Stomach smooth muscle (tissue), 2 donors: ENCODE measurements around the gene EDNRA.

Source experiments
- H3K27ac ChIP-seq: one replicate; pipeline ENCODE4 v1.7.0; 2013; ENCODE audit warnings: mild to moderate bottlenecking, low read length, inconsistent platforms
- H3K27me3 ChIP-seq, 2 donors: one replicate each; pipeline ENCODE4 v1.7.0; 2013; ENCODE audit warnings: low read length in 2 of 2; ENCODE audit not compliant: insufficient read depth in 2 of 2, control insufficient read depth in 1 of 2
- H3K36me3 ChIP-seq, 2 donors: one replicate each; pipeline ENCODE4 v1.7.0; 2013; ENCODE audit warnings: low read length in 2 of 2; ENCODE audit not compliant: control insufficient read depth in 2 of 2, insufficient read depth in 2 of 2
- H3K4me1 ChIP-seq: one replicate; pipeline ENCODE4 v1.7.0; 2013; ENCODE audit warnings: low read length; ENCODE audit not compliant: control insufficient read depth, insufficient read depth
- H3K4me3 ChIP-seq, 2 donors: one replicate each; pipeline ENCODE4 v1.7.0; 2013; ENCODE audit warnings: low read length in 2 of 2
- H3K9ac ChIP-seq, 2 donors: one replicate each; pipeline ENCODE4 v1.7.0; 2013; ENCODE audit warnings: low read length in 2 of 2, mild to moderate bottlenecking in 1 of 2
- H3K9me3 ChIP-seq, 2 donors: one replicate each; pipeline ENCODE4 v1.7.0; 2013; ENCODE audit warnings: low read length in 2 of 2; ENCODE audit not compliant: control insufficient read depth in 2 of 2
- donor health status: healthy.
- donor health status: Pancreatic carcinoma.

The EDNRA gene

GRCh38 chr4:147518086-147518485 lies 37.2 kb downstream of the EDNRA start:
- H3K36me3 ChIP-seq: peaks cover 0 to 3% of the 10 kb centered on the region in 2 donors
- H3K4me3 ChIP-seq: no peak overlapping the region
- no peak overlapping the region for H3K27ac ChIP-seq
- no peaks in the 10 kb centered on the region for H3K27me3 ChIP-seq
- H3K9me3 ChIP-seq: no peaks in the 10 kb centered on the region
- no peak overlapping the region for H3K9ac ChIP-seq
- no peaks in the 10 kb centered on the region for H3K4me1 ChIP-seq

- Histone ChIP-seq H3K27ac (no peak overlapping the region), H3K4me1 (no peaks in the 10 kb centered on the region), H3K27me3 (no peaks in the 10 kb centered on the region), H3K36me3 (peaks cover 0 to 3% of the 10 kb centered on the region in 2 donors), H3K9ac (no peak overlapping the region), H3K9me3 (no peaks in the 10 kb centered on the region), H3K4me3 (no peak overlapping the region)
These were observed 38.2 kb downstream of the EDNRA start for GRCh38 chr4:147518846-147519767.

DNA sequence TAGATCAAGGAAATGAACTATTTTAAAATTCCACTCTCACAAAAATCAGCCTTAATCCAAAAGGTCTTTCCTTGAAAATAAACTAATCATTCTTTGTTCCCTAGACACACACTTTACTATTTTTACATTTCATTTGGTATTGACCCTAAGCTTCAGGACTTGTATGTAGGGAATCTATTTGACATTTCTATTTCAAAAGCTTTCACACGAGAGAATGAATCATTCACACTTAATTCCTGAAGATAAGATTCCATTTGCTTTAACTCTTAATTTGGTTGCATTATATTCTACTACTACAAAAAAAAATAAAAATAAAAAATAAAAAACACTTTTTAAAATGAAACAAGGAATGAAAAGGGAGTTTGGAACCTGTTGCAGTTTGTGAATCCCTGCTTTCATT lies 43.7 kb downstream of the EDNRA start:
- peaks cover 4% of the 10 kb centered on the region for H3K4me1 ChIP-seq
- H3K4me3 ChIP-seq: no peak overlapping the region
- H3K36me3 ChIP-seq: peaks cover 0 to 3% of the 10 kb centered on the region in 2 donors
- no peak overlapping the region for H3K9ac ChIP-seq
- no peak overlapping the region for H3K27ac ChIP-seq
- no peaks in the 10 kb centered on the region for H3K27me3 ChIP-seq
- H3K9me3 ChIP-seq: no peaks in the 10 kb centered on the region

GRCh38 chr4:147525494-147526271 lies 44.8 kb downstream of the EDNRA start:
- no peaks in the 10 kb centered on the region for H3K27me3 ChIP-seq
- H3K9me3 ChIP-seq: no peaks in the 10 kb centered on the region
- H3K36me3 ChIP-seq: no peaks in the 10 kb centered on the region
- peaks cover 4% of the 10 kb centered on the region for H3K4me1 ChIP-seq
- H3K4me3 ChIP-seq: no peak overlapping the region
- H3K9ac ChIP-seq: no peak overlapping the region
- no peak overlapping the region for H3K27ac ChIP-seq

DNA sequence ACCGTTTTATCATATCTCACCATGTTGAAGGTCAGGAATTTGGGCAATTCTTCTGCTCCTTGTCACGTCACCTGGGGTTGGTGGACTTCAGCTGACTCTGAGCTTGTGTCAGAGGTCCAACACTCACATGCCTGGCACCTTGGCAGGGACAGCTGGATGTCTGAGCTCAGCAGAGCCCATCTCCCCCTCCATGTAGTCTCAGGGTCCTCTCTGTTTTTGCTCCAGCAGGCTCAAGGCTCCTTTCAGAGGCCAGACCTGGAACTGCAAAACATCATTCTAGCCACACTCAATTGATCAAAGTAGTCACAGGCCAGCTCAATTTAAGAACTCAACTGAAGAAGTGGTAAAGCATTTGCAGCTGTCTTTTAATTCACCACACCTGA lies 45.4 kb downstream of the EDNRA start:
- H3K4me1 ChIP-seq: peaks cover 4% of the 10 kb centered on the region
- H3K4me3 ChIP-seq: no peak overlapping the region
- H3K27me3 ChIP-seq: no peaks in the 10 kb centered on the region
- H3K36me3 ChIP-seq: no peaks in the 10 kb centered on the region
- no peak overlapping the region for H3K9ac ChIP-seq
- no peak overlapping the region for H3K27ac ChIP-seq
- H3K9me3 ChIP-seq: no peaks in the 10 kb centered on the region

GRCh38 chr4:147528054-147528453 lies 47.2 kb downstream of the EDNRA start:
- H3K4me1 ChIP-seq: peaks cover 4% of the 10 kb centered on the region
- no peak overlapping the region for H3K9ac ChIP-seq
- H3K4me3 ChIP-seq: no peak overlapping the region
- no peak overlapping the region for H3K27ac ChIP-seq
- no peaks in the 10 kb centered on the region for H3K9me3 ChIP-seq
- no peaks in the 10 kb centered on the region for H3K27me3 ChIP-seq
- no peaks in the 10 kb centered on the region for H3K36me3 ChIP-seq

GRCh38 chr4:147530134-147530533 lies 49.2 kb downstream of the EDNRA start:
- no peaks in the 10 kb centered on the region for H3K27me3 ChIP-seq
- H3K4me3 ChIP-seq: no peak overlapping the region
- H3K9ac ChIP-seq: no peak overlapping the region
- no peaks in the 10 kb centered on the region for H3K9me3 ChIP-seq
- no peak overlapping the region for H3K27ac ChIP-seq
- peaks cover 4% of the 10 kb centered on the region for H3K4me1 ChIP-seq
- no peaks in the 10 kb centered on the region for H3K36me3 ChIP-seq

- Histone ChIP-seq H3K9ac (no peak overlapping the region), H3K27ac (no peak overlapping the region), H3K4me3 (no peak overlapping the region), H3K36me3 (no peaks in the 10 kb centered on the region), H3K9me3 (no peaks in the 10 kb centered on the region), H3K27me3 (no peaks in the 10 kb centered on the region), H3K4me1 (peaks cover 4% of the 10 kb centered on the region)
These were observed 49.8 kb downstream of the EDNRA start for GRCh38 chr4:147530723-147531122.

GRCh38 chr4:147532896-147533295 lies 52.0 kb downstream of the EDNRA start:
- Histone ChIP-seq H3K27me3 (no peaks in the 10 kb centered on the region), H3K4me1 (no peaks in the 10 kb centered on the region), H3K4me3 (no peak overlapping the region), H3K36me3 (no peaks in the 10 kb centered on the region), H3K27ac (no peak overlapping the region), H3K9ac (no peak overlapping the region), H3K9me3 (no peaks in the 10 kb centered on the region)

DNA sequence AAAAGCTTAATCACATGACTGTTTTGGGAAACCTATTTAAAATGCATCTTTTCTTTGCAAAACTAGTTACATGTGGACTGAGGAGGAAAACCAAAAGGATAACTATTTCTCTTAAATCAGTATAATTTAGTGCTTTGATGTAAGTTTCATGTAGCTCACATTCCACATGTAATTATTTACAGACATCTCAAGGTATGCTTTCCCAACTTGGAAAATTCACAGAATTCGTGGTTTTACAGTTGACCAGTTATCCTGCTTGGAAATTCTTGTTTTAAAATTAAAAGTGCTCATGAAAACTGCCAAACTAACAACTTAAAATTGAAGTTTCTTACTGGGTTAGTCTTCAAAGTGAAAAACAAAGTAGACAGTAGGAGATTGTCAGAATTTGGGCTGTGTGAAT lies 52.4 kb downstream of the EDNRA start:
- Histone ChIP-seq H3K27me3 (no peaks in the 10 kb centered on the region), H3K4me3 (no peak overlapping the region), H3K9ac (no peak overlapping the region), H3K9me3 (no peaks in the 10 kb centered on the region), H3K36me3 (no peaks in the 10 kb centered on the region), H3K4me1 (no peaks in the 10 kb centered on the region), H3K27ac (no peak overlapping the region)

- H3K4me3 ChIP-seq: no peak overlapping the region
- no peaks in the 10 kb centered on the region for H3K27me3 ChIP-seq
These were observed 54.2 kb downstream of the EDNRA start for GRCh38 chr4:147535124-147535523.

More at GRCh38 chr4:147535124-147535523, 54.2 kb downstream of the EDNRA start:
- Histone ChIP-seq H3K36me3 (no peaks in the 10 kb centered on the region), H3K27ac (no peak overlapping the region), H3K4me1 (no peaks in the 10 kb centered on the region), H3K9ac (no peak overlapping the region), H3K9me3 (no peaks in the 10 kb centered on the region)
